Measurements from ENCODE around the gene ABL2.

- peak; percentile 74 for TF ChIP-seq CTCF (IDR thresholded peaks at IDR 0.05)
- no peak for TF ChIP-seq EZH2 (IDR thresholded peaks at IDR 0.05; ENCODE audit: borderline replicate concordance, insufficient read depth, low read depth, low read length, poor library complexity, severe bottlenecking)
Observed at GRCh38 chr1:179079113-179079761, 150.2 kb downstream of the ABL2 start.

Data from B cell (primary cell).